IgD-negative memory B cell (primary cell): ENCODE measurements around the gene CDH16. TPM values are rescaled to one million over a fixed set of nuclear protein-coding genes. Genes with fewer than 3 reads are reported as not detected.
A peak's percentile ranks its signal among the peaks of the same experiment; 100 is the strongest.
"Not testable (repeated sequence)": the region's sequence is repeated elsewhere in the genome, so short reads cannot be mapped to it uniquely, and the experiment has no call there.

Experiments used
- H3K27ac Mint-ChIP-seq, 3 donors: one replicate each; pipeline ENCODE4 v1.8.0; 2020 to 2022; ENCODE audit warnings: mild to moderate bottlenecking in 3 of 3, mixed read lengths in 3 of 3, moderate library complexity in 1 of 3
- H3K27me3 Mint-ChIP-seq: one replicate; pipeline ENCODE4 v1.8.0; 2021; ENCODE audit warnings: mixed read lengths
- H3K36me3 Mint-ChIP-seq: one replicate; pipeline ENCODE4 v1.8.0; 2020; ENCODE audit warnings: mild to moderate bottlenecking, mixed read lengths
- H3K4me1 Mint-ChIP-seq, 3 donors: one replicate each; pipeline ENCODE4 v1.8.0; 2020 to 2022; ENCODE audit warnings: mixed read lengths in 3 of 3, mild to moderate bottlenecking in 1 of 3
- H3K4me3 Mint-ChIP-seq, 4 donors: one replicate each; pipeline ENCODE4 v1.8.0; 2020 to 2022; ENCODE audit warnings: mild to moderate bottlenecking in 4 of 4, mixed read lengths in 4 of 4, moderate library complexity in 3 of 4
- H3K9me3 Mint-ChIP-seq, 3 donors: one replicate each; pipeline ENCODE4 v1.8.0; 2020 to 2021; ENCODE audit warnings: mixed read lengths in 3 of 3, mild to moderate bottlenecking in 1 of 3
- polyA plus RNA-seq: library from polyadenylated mRNA; unstranded; fragments of 300-500 nt; fragmentation: Illumina TruSeq; gene quantifications from one replicate; pipeline ENCODE4 v1.2.3, GENCODE V29; 2021

Gene CDH16
- polyA plus RNA-seq, 1 donor from 2014 or later = not detected

DNA sequence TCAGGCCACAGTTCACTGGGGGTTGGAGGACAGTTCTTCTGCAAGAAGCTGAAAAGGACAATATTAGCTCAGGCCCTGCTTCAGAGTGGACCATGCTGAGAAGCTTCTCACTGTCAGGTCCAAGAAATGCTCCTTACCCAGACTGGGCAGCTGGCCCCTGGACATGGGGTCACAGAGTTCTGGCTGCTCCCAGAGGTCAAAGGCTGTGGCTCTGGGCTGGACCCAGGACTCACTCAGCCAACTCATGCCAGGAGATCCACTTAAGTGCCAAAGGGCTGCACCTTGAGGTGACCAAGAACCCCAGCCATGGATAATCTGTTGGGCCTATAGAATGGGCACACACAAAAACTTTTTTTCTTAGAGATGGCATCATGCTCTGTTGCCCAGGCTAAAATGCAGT, 20.7 kb upstream of the CDH16 start:
- no peaks in the 10 kb centered on the region for H3K9me3 Mint-ChIP-seq
- H3K4me1 Mint-ChIP-seq = peaks cover 12 to 19% (median 15%) of the 10 kb centered on the region in 3 donors
- H3K27ac Mint-ChIP-seq = no peak overlapping the region
- peaks cover 2% of the 10 kb centered on the region for H3K36me3 Mint-ChIP-seq
- H3K4me3 Mint-ChIP-seq = peak overlapping the region in 1 of 4 donors; percentile 31
- no peaks in the 10 kb centered on the region for H3K27me3 Mint-ChIP-seq

DNA sequence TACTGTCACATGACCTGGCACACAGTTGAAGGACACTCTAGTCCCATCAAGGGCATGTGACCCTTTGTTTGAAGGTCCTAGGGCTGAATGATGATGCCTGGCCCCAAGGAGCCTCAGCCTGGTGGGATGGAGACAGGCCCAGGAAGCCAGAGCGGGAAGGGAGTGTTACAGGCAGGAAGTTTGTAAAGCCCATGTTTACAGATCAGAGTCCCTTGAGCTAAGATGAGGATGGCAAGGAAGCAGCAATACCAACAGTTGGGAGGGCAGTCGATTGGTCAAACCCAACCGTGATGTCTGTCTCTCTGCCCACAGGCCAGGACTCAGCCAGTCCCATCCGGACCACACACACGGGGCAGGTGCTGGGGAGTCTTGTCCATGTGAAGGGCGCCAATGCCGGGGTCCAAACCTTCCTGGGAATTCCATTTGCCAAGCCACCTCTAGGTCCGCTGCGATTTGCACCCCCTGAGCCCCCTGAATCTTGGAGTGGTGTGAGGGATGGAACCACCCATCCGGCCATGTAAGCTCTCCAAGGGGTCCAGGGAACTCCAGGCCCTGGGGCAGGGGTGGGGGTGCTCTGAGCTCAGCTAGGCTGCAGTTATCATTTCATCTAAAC, 19.1 kb upstream of the CDH16 start:
- Mint-ChIP-seq H3K4me3 (peak overlapping the region in 1 of 4 donors; percentile 97), H3K36me3 (peaks cover 6% of the 10 kb centered on the region), H3K27ac (peak overlapping the region in 2 of 3 donors; percentile 6 to 92), H3K27me3 (no peaks in the 10 kb centered on the region), H3K9me3 (no peaks in the 10 kb centered on the region), H3K4me1 (peaks cover 25 to 34% (median 28%) of the 10 kb centered on the region in 3 donors)

DNA sequence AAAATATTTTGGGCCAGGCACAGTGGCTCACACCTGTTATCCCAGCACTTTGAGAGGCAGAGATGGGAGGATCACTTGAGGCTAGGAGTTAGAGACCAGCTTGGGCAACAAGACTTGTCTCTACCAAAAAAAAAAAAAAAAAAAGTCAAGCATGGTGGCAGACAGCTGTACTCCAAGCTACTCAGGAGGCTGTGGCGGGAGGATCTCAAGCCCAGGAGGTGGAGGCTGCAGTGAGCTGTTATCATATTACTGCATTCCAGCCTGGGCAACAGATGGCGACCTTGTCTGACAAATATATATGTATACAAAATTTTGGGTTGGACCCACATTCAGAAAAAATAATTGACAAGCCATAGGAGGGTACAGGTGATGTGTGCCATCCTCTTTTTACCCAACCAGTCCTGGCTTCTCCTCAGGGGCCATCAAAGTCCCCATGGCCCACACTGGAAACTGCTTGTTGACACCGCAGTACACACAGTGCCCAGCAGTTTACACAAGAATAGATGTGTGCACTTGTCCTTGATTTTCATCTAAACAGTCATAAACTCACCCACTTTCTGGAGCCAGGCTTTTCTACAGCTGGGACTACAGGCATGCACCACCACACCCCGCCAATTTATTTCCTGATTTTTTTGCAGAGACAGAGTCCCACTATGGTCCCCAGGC, 18.3 kb upstream of the CDH16 start:
- peaks cover 10% of the 10 kb centered on the region for H3K36me3 Mint-ChIP-seq
- no peaks in the 10 kb centered on the region for H3K9me3 Mint-ChIP-seq
- peak overlapping the region; percentile 6 to 92 (median 53) for H3K27ac Mint-ChIP-seq
- peak overlapping the region; percentile 44 to 97 (median 72) for H3K4me3 Mint-ChIP-seq
- no peaks in the 10 kb centered on the region for H3K27me3 Mint-ChIP-seq
- peaks cover 31 to 39% (median 32%) of the 10 kb centered on the region in 3 donors for H3K4me1 Mint-ChIP-seq

DNA sequence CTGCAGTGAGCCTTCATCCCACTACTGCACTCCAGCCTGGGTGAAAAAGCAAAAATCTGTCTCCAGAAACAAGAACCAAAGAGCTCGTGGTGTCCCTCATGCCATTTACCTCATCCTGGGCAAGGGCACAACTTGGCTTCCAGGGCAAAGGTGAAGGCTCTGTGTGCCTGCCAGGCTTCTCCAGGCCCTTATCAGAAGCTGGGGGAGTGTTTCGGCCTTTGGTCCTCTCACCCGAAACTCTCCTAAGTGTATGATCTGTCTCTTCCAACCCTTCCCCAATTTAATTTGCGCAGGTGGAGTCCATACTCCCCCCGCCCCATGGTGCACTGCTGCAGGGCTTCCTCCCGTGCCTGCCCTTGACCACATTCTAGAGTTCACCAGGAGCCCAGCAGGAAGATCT, 17.8 kb upstream of the CDH16 start:
- H3K4me3 Mint-ChIP-seq = peak overlapping the region; percentile 58 to 98 (median 91)
- no peaks in the 10 kb centered on the region for H3K9me3 Mint-ChIP-seq
- H3K4me1 Mint-ChIP-seq = peaks cover 31 to 39% (median 33%) of the 10 kb centered on the region in 3 donors
- H3K36me3 Mint-ChIP-seq = peaks cover 10% of the 10 kb centered on the region
- no peaks in the 10 kb centered on the region for H3K27me3 Mint-ChIP-seq
- H3K27ac Mint-ChIP-seq = peak overlapping the region in 2 of 3 donors; percentile 16 to 92

GRCh38 chr16:66935314-66936011, 16.8 kb upstream of the CDH16 start, which contains the start of gene CES2:
TSS of gene CES2 (plus strand) at chr16:66935516. CDS start at chr16:66935636, 120 bp downstream.
- Mint-ChIP-seq H3K9me3 (no peaks in the 10 kb centered on the region), H3K36me3 (peaks cover 8% of the 10 kb centered on the region)

DNA sequence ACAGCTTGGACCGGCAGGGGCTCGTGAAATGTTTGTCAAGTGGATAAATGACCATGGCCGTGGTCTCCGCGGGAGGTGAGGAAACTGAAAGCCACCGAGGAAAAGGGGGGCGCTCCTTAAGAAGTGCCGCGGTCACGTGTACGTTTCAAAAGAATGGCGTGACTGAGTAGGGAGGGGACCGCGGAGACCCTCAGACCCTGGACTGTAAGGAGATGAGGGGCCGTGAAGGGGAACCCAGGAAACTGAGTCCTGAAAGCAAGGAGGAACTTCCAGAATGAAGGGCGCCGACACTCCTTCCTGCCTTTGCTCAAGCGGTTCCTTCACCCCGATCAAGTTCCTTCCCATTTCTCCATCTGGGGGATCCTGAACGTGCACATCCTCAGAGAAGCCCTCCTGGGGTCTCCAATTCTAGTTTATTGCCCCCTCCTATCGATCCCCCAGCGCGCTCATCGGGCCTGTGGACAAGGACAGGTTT, 16.2 kb upstream of the CDH16 start:
- H3K27ac Mint-ChIP-seq = peak overlapping the region; percentile 92 to 99 (median 97)
- H3K36me3 Mint-ChIP-seq, H3K27me3 Mint-ChIP-seq: not testable (repeated sequence)

More at GRCh38 chr16:66935314-66936011, 16.8 kb upstream of the CDH16 start, which contains the start of gene CES2:
- peak within 1 kb of the TSS; percentile 92 to 99 (median 97) for H3K27ac Mint-ChIP-seq
- no peaks in the 10 kb centered on the region for H3K27me3 Mint-ChIP-seq
- peaks cover 31 to 39% (median 33%) of the 10 kb centered on the region in 3 donors for H3K4me1 Mint-ChIP-seq
- peak within 1 kb of the TSS; percentile 97 to 99 (median 98) for H3K4me3 Mint-ChIP-seq

DNA sequence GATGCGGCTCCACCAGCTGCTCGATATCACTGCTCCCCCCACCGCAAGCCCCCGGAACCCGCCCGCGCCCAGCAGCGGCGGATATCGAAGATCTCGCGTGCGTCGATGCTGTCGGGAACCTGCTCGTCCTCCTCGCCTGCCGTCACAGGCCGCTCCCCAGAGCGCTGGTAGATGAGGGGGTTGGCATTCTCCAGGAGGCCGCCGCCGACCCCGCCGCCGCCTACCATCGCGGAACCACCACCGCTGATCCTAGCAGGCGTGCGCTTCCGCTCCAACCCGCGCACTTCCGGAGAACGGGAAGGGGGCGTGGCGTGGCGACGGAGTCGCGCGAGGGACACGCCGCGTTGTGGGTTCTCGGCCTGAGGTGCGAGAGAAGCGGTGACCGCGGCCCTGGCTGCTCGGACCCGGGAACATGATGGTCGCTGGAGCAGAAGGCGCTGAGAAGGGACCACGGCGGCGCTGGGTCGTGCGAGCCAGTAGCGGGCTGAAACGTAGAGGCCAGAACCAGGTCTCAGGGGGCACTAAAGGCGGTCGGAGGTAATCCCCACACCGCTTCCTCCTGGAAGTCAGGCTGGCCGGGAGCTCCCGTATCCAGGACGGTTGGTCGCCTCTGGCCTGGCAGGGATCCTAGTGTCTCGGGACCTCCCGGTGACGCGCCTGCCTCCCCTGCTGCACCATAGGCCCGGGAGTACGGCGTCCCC, 15.6 kb upstream of the CDH16 start, which contains the start of gene CIAO2B:
Gene CIAO2B (minus strand): TSS at position 265 of the 701 bp plus-strand sequence. CDS start 38 bp downstream, at position 227.
- no peaks in the 10 kb centered on the region for H3K27me3 Mint-ChIP-seq
- peaks cover 31 to 39% (median 33%) of the 10 kb centered on the region in 3 donors for H3K4me1 Mint-ChIP-seq
- H3K27ac Mint-ChIP-seq = peak within 1 kb of the TSS; percentile 92 to 99 (median 97)
- peak within 1 kb of the TSS; percentile 97 to 99 (median 98) for H3K4me3 Mint-ChIP-seq
- no peaks in the 10 kb centered on the region for H3K9me3 Mint-ChIP-seq
- peaks cover 8% of the 10 kb centered on the region for H3K36me3 Mint-ChIP-seq

More for the DNA sequence above, 16.2 kb upstream of the CDH16 start:
- H3K4me1 Mint-ChIP-seq = peaks cover 31 to 39% (median 33%) of the 10 kb centered on the region in 3 donors
- not testable (repeated sequence) for H3K9me3 Mint-ChIP-seq
- peak overlapping the region; percentile 97 to 99 (median 98) for H3K4me3 Mint-ChIP-seq

DNA sequence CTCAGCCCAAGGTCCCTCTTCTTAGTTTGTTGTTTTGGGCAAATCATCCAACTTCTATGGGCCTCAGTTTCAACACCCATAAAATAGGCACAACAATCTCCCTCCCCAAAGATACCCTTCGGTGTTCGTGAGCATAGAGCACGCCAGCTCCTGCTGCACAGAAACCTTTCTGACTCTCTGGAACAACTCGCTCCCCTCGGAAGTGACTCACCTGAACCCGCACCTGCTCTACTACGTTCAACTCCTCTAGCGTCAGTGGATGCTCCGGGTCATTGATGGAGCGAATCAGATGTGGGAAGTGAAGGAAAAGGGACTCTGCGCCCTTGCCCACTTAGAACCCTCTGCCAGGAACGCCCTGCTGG, 15.1 kb upstream of the CDH16 start:
- H3K9me3 Mint-ChIP-seq = no peaks in the 10 kb centered on the region
- peaks cover 31 to 39% (median 33%) of the 10 kb centered on the region in 3 donors for H3K4me1 Mint-ChIP-seq
- no peaks in the 10 kb centered on the region for H3K27me3 Mint-ChIP-seq
- peaks cover 8% of the 10 kb centered on the region for H3K36me3 Mint-ChIP-seq
- peak overlapping the region; percentile 92 to 99 (median 97) for H3K27ac Mint-ChIP-seq
- H3K4me3 Mint-ChIP-seq = peak overlapping the region; percentile 97 to 99 (median 98)

DNA sequence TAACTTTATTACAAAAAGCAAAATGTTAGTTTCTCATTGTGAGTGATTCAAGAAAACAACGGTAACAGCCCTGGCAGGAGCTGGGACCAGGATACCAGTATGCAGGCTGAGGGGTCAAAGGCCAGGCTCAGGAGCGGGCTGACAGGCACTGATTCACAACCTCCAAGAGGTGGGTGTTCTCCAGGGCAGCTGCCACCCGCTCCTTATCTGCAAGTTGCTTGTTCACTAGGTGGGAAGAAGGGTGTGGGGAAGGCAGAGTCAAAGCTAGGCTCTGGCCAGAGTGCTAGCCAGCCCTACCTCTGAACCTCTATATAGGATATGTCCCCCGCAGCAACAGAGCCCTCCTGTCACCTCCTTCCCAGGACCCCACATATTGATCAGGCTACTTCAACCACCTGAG, 13.4 kb upstream of the CDH16 start:
- Mint-ChIP-seq H3K27me3 (no peaks in the 10 kb centered on the region), H3K27ac (peak overlapping the region; percentile 67 to 97 (median 92)), H3K4me1 (peaks cover 27 to 33% (median 31%) of the 10 kb centered on the region in 3 donors), H3K36me3 (peaks cover 8% of the 10 kb centered on the region), H3K4me3 (peak overlapping the region in 3 of 4 donors; percentile 52 to 98 (median 97)), H3K9me3 (no peaks in the 10 kb centered on the region)

DNA sequence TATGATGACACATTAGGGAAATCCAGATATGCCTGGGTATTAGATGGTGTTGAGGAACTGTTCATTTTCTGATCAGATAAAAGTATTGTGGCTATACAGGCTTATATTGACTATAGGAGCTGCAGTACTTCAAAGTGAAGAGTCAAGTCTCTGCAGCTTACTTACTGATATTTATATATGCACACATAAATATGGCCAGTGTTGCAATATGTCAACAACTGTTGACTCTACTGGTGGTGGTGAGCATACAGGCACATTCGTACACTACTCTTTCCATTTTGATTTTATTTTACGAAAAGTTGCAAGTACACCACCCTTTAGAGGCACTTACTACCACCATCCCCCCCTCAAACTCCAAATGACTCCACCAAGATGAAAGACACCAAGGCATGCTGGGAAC, 13.0 kb upstream of the CDH16 start:
- Mint-ChIP-seq H3K36me3 (peaks cover 8% of the 10 kb centered on the region), H3K27me3 (no peaks in the 10 kb centered on the region), H3K9me3 (no peaks in the 10 kb centered on the region), H3K4me1 (peaks cover 25 to 30% (median 29%) of the 10 kb centered on the region in 3 donors), H3K27ac (peak overlapping the region in 1 of 3 donors; percentile 92), H3K4me3 (peak overlapping the region in 2 of 4 donors; percentile 45 to 97)

DNA sequence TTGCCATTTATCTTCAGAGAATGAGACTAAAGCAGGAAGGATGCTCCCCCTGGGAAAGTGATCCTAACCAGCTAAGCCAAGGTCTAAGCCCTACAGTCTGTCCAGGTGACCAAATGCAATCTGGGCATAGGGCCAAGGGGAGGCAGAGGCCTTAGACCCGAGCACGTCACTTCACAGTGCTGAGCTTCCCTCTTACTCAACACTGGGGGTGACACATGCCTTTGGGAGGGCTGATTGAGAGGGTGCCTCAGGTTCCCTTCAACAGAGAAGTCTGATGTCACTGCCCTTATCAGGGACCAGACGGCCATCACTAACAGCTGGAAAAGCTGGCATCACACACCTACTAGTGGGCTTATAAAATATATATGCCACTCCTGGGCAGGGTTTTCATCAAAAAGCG, 11.5 kb upstream of the CDH16 start:
- Mint-ChIP-seq H3K27me3 (peaks cover 8% of the 10 kb centered on the region), H3K36me3 (peaks cover 8% of the 10 kb centered on the region), H3K4me1 (peaks cover 19 to 25% (median 21%) of the 10 kb centered on the region in 3 donors), H3K9me3 (no peaks in the 10 kb centered on the region), H3K27ac (no peak overlapping the region), H3K4me3 (peak overlapping the region in 1 of 4 donors; percentile 97)

- peaks cover 5% of the 10 kb centered on the region for H3K36me3 Mint-ChIP-seq
These were observed 10.2 kb upstream of the CDH16 start for GRCh38 chr16:66928702-66929388.

GRCh38 chr16:66927918-66928649, 9.4 kb upstream of the CDH16 start:
- no peaks in the 10 kb centered on the region for H3K9me3 Mint-ChIP-seq
- peaks cover 22% of the 10 kb centered on the region for H3K27me3 Mint-ChIP-seq
- H3K27ac Mint-ChIP-seq = peak overlapping the region in 2 of 3 donors; percentile 10 to 63
- peaks cover 6% of the 10 kb centered on the region for H3K36me3 Mint-ChIP-seq
- H3K4me3 Mint-ChIP-seq = peak overlapping the region in 2 of 4 donors; percentile 9 to 53
- peaks cover 5 to 12% (median 8%) of the 10 kb centered on the region in 3 donors for H3K4me1 Mint-ChIP-seq

More at GRCh38 chr16:66928702-66929388, 10.2 kb upstream of the CDH16 start:
- Mint-ChIP-seq H3K4me1 (peaks cover 13 to 20% (median 16%) of the 10 kb centered on the region in 3 donors), H3K9me3 (no peaks in the 10 kb centered on the region), H3K27ac (no peak overlapping the region), H3K4me3 (peak overlapping the region in 2 of 4 donors; percentile 17 to 97), H3K27me3 (peaks cover 15% of the 10 kb centered on the region)
